Limb (tissue), 2 donors: ENCODE results near the gene DIO1.

ENCODE experiments used
- DNase-seq, 2 donors: peaks; one replicate each; pipeline ENCODE4 v3.0.0-alpha.2; 2016; ENCODE audit errors: extremely low spot score in 2 of 2

DIO1 gene

DNA sequence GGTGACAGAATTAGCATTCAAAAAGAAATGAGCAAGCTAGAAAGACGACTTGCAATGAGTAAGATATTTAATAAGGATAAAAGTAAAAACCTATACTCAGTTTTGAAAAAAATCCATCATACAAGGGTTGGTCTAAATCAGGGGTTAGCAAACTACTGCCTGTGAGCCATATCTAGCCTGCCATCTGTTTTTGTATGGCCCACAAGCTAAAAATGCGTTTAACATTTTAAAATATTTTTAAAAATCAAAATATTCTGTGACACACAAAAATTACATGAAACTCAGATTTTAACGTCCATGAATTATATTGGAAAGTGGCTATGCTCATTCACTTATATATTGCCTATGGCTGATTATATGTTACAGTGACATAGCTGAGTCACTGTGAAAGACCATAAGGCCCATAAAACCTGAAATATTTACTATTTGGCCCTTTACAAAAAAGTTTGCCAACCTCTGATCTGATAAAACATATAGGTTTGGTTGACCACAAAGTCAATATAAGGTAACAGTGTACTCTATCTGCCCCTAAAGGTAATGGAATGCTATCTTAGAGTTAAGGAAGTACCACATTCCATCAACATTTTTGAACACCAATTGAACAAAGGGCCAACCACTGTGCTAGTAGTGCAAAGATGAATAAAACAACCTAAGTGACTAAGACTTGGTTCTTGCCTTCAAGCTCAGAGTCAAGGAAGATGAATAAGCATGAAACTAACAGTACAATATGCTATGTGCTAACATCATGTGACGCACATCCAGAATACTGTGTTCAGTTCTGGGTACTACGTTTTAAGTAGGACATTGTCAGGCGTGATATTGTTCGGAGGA lies 48.4 kb downstream of the DIO1 start:
- no peak for DNase-seq

- no peak for DNase-seq
Measured at GRCh38 chr1:53943090-53943489, 49.1 kb downstream of the DIO1 start.

GRCh38 chr1:53943490-53944043 lies 49.6 kb downstream of the DIO1 start:
- DNase-seq: no peak

DNA sequence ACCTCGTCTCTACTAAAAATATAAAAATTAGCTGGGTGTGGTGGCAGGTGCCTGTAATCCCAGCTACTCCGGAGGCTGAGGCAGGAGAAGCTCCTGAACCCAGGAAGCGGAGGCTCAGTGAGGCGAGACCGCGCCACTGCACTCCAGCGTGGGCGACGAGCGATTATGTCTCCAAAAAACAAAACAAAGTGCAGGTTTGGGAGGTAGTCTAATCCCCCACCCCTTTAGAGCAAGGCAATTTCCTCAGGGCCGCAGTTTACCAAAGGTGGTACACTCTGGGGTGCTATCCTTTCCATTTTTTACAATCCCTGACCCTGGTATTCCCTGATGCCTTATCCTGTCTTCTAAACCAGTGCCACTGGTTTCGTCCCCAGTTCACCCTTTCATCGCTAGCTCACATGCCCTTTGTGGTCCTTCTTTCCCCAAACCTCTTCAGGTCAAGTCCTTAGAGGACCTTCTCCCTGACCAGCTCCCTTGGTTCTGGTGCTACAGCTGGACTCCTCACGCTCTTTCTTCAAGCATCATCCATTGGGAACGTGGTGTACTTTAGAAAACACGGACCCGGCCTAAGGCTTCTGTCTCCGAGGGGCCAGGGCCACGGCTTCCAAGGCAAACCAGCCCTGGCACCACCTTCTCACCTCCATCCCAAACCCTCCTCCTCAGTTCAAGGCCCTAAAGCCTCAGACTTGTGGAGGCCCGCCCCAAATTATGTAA lies 50.6 kb downstream of the DIO1 start:
- DNase-seq: no peak

GRCh38 chr1:53945183-53945432 lies 51.1 kb downstream of the DIO1 start:
- peak in 1 of 2 donors; percentile 57 for DNase-seq

- DNase-seq: peak; percentile 95 to 100
Measured at GRCh38 chr1:53945433-53946251, 51.7 kb downstream of the DIO1 start, which contains the start of gene IFT25. Gene IFT25 (minus strand): TSS chr1:53945699. CDS start chr1:53940082, 5,617 bp downstream.

DNA sequence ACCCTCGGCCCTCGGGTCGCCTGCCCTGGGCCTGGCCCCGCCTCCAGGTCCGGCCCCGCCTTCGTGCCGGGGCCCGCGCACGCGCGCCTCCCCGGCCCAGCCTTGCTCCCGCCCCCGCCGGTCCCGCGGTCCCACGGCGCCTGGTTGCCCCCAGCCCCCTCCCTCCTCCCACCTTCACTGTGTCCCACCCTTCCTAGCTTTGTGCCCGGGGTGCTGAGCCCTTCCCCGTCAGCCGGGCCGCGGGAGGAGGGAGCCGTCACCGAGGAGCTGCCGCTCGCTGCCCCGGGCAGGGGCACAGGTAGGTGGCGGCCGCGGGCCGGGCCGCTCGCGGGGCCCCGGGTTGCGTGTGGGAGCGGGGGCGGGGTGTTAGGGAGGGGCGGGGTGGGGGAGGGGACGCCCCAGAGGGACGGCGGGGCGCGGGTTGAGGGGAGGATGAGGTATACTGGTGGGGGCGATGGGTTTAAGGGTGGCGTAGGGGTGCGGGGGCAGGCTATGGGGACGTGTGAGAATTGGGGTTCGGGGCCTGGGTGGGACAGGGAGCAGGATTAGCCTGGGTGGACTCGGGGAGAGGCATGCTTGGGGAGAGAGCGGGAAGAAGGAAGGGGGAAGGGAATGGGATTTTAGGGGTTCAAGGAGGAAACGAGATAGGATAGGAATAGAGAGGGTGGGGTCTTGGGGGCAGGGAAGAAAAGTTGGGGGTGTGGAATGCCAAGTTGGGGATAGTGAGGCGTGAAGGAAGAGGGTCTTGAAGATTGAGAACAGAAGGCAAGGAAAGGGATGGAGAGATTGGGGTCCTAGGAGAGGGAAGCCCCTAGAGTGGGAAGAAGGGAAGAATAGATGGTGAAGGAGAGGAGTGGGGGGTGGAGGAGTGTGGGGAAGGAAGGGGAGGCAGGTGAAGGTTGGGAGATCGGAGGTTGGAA lies 52.5 kb downstream of the DIO1 start, which contains the start of gene LRRC42:
Gene LRRC42 (plus strand): TSS at position 99 of the 920 bp plus-strand sequence. CDS start 5,650 bp downstream, outside the sequence.
- DNase-seq: no peak

DNA sequence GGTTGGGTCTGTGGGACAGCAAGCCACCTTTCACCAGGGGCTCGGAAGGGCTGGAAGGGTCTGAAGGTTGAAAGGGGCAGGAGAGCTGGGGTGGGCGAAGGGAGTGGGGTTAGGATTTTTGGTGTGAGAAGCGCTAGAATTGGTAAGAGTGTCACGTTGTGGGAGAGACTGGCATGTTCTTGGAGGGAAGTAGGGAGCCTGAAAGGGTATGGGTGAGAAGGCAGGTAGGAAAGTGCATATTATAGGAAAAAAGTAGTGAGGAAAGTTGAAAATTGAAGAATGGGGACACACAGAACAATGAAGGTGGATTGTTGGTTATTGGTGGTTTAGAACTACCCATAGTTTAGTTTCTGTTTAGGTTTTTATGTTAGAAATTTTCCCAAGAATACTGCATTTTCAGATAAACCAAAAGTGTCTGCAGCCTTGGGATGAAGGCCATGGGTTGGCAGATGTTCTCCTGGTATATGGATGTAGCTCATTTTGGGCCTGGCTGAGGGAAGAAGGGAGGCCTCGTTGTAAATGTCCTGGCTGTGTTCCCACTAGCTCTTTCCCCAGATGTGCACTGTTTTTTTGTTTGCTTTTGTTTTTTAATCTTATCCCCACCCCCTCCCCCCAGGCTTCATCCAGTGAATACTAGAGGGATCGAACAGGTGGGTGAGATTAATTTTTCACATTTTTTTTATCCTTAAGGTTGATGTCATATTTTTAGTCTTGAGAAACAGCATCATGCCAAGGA lies 53.4 kb downstream of the DIO1 start:
- DNase-seq: peak in 1 of 2 donors; percentile 43

DNA sequence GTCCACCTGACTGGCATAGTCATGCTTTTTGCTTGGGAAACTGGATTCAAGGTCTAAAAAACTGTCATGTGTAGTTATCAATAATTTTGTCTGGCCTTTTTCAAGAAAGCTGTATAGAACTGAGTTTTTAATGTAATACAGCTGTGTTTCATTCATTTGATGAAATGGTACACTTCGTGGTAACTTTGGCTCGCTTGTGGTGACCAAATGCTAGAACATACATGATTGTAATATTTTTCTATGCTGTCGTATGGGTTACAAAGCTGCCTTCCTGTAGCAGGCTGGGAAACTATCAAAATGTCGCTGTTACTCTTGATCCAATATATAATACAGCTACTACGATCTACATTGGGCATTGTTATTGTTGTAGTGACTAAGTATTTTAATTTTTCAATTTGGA lies 54.3 kb downstream of the DIO1 start:
- DNase-seq: no peak

DNA sequence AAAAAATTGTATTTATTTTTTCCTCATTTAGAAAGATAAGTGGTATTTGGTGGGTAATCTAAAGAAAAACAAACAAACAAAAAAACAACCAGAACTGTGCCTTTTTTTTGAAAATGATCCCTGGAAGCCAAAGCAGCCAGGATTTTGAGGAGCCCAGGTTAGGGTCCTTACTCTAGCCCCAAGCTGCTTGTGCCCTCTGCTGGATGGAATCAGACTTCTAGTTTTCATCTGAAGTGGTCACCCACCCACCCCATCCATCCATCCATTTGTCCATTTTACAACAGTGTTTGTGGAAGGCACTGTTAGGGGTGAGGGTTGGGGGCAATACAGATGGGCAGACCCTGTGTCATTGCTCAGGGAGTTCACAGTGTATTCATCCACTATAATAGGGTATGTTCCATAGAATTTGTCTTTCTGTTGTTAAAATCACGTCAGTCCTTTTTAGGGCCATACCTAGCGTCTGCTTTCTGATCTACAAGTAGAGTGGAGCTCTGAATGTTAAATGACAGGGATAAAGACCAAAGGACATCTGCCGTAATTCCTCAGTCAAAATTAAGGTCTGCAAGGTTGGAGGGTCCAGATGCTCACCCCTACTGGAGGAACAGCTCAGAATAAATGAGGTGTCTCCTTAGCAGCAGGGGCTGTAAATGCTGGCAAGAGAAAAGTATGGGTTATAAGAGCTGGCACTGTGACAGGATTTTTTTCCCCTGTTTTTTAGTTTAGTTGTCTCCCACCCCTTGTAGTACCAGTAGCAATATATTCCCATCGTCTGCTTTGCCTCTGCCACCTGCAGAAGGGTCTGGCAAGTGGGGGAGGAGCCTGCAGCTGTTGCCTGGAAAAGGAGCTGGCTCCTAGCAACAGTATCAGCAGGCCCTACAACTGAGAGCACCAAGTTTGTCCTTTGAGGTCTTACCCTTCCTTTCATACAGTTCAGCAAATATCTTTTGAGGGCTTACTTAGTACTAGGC lies 55.3 kb downstream of the DIO1 start:
- DNase-seq: peak; percentile 40 to 41

GRCh38 chr1:53951697-53952096 lies 57.7 kb downstream of the DIO1 start:
- DNase-seq: no peak

- DNase-seq: no peak
Measured at GRCh38 chr1:53954128-53954527, 60.1 kb downstream of the DIO1 start.

- DNase-seq: no peak
Measured at GRCh38 chr1:53956308-53957168, 62.6 kb downstream of the DIO1 start.

- no peak for DNase-seq
Measured at GRCh38 chr1:53957194-53957818, 63.3 kb downstream of the DIO1 start.

DNA sequence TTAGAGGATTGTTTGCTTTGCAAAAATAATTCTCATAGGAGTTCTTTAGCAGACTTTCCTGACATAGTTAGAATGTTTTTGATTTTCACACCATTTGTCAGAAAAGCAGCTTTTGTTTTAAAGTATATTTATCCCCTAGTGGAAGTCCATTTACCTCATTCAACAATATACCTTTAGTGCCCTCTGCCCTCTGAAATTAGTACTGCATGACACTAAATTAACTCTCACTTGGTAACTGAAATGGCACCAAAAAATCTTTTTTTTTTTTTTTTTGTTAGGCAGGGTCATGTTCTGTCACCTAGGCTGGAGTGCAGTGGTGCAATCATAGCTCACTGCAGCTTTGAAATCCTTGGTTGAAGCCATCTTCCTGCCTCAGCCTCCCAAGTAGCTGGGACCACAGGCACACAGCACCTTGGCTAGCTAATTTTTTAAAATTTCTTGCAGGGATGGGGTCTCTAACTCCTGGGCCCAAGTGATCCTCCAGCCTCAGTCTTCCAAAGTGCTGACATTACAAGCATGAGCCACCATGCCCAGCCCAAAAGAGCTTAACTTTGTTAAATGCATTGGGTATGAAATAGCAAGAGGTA lies 65.8 kb downstream of the DIO1 start:
- no peak for DNase-seq
